H1 (cell line): ENCODE results near the gene SVIL.

ENCODE experiments used
- CEBPB ChIP-seq: IDR thresholded peaks from 2 replicates; pipeline ENCODE4 v1.6.1; 2012; ENCODE audit warnings: low read depth, low read length
- CTCF ChIP-seq, 3 experiments: IDR thresholded peaks; 1 replicate in 2 of 3; 2 replicates in 1 of 3; pipeline versions ENCODE4 v1.5.1 to v1.6.1; 2011; ENCODE audit warnings: low read length in 3 of 3, mild to moderate bottlenecking in 3 of 3, inconsistent platforms in 2 of 3, low read depth in 1 of 3, moderate library complexity in 1 of 3; ENCODE audit not compliant: insufficient read depth in 1 of 3; ENCODE audit errors: control extremely low read depth in 1 of 3
- EP300 ChIP-seq, 2 experiments: IDR thresholded peaks; 1 replicate in 1 of 2; 2 replicates in 1 of 2; pipeline ENCODE4 v1.6.1; 2011 to 2012; ENCODE audit warnings: low read depth in 2 of 2, low read length in 2 of 2, mild to moderate bottlenecking in 2 of 2, borderline replicate concordance in 1 of 2, inconsistent platforms in 1 of 2, moderate library complexity in 1 of 2
- POLR2AphosphoS5 ChIP-seq: IDR thresholded peaks from 2 replicates; pipeline ENCODE4 v1.6.1; 2011; ENCODE audit warnings: low read depth, low read length
- SUZ12 ChIP-seq: fragments of 200-600 bp; sonication (generic); IDR thresholded peaks from 2 replicates; pipeline ENCODE4 v1.6.1; 2012; ENCODE audit warnings: mild to moderate bottlenecking, inconsistent platforms, low read length, moderate library complexity, mixed read lengths
- YY1 ChIP-seq: IDR thresholded peaks from 2 replicates; pipeline ENCODE4 v1.6.1; 2011; ENCODE audit warnings: low read depth, mild to moderate bottlenecking, low read length

- TF ChIP-seq EP300 (IDR thresholded peaks at IDR 0.05; ENCODE audit: borderline replicate concordance in 1 of 2, low read depth in 2 of 2, low read length in 2 of 2) (no peak), CTCF (IDR thresholded peaks at IDR 0.05; ENCODE audit: control extremely low read depth in 1 of 3, insufficient read depth in 1 of 3, low read depth in 1 of 3, low read length in 3 of 3) (no peak), POLR2AphosphoS5 (no peak), SUZ12 (no peak), CEBPB (no peak), YY1 (no peak)
These were observed 14.2 kb upstream of the SVIL start for GRCh38 chr10:29648983-29649268.
